Keratinocyte (primary cell): ENCODE measurements around the gene LEFTY2.

Experiments used
- EZH2 ChIP-seq: IDR thresholded peaks from one replicate; pipeline ENCODE4 v1.6.1; 2012; ENCODE audit warnings: inconsistent platforms, mild to moderate bottlenecking, low read length, moderate library complexity
- TF ChIP-seq, protein P1 (sequence below), 3 experiments: IDR thresholded peaks in 1 of 3; conservative IDR thresholded peaks in 1 of 3; optimal IDR thresholded peaks in 1 of 3; 2 replicates in 2 of 3; 3 replicates in 1 of 3; pipeline versions ENCODE3 to v1.5.1; 2011; ENCODE audit warnings: low read length in 3 of 3, mild to moderate bottlenecking in 3 of 3, moderate library complexity in 2 of 3, control low read depth in 1 of 3, inconsistent platforms in 1 of 3; ENCODE audit not compliant: insufficient read depth in 2 of 3; ENCODE audit errors: extremely low read depth in 1 of 3

- TF ChIP-seq, protein P1, sequence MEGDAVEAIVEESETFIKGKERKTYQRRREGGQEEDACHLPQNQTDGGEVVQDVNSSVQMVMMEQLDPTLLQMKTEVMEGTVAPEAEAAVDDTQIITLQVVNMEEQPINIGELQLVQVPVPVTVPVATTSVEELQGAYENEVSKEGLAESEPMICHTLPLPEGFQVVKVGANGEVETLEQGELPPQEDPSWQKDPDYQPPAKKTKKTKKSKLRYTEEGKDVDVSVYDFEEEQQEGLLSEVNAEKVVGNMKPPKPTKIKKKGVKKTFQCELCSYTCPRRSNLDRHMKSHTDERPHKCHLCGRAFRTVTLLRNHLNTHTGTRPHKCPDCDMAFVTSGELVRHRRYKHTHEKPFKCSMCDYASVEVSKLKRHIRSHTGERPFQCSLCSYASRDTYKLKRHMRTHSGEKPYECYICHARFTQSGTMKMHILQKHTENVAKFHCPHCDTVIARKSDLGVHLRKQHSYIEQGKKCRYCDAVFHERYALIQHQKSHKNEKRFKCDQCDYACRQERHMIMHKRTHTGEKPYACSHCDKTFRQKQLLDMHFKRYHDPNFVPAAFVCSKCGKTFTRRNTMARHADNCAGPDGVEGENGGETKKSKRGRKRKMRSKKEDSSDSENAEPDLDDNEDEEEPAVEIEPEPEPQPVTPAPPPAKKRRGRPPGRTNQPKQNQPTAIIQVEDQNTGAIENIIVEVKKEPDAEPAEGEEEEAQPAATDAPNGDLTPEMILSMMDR (optimal IDR thresholded peaks at IDR 0.05 in 1 of 3, IDR thresholded peaks at IDR 0.05 in 1 of 3, conservative IDR thresholded peaks at IDR 0.05 in 1 of 3; ENCODE audit: extremely low read depth in 1 of 3, insufficient read depth in 2 of 3, low read length in 3 of 3): no peak
- TF ChIP-seq EZH2: no peak
Observed at GRCh38 chr1:225963735-225964530, 22.9 kb upstream of the LEFTY2 start.
